ENCODE results near the gene HYAL1. TPM values are rescaled to one million over a fixed set of nuclear protein-coding genes. Genes with fewer than 3 reads are reported as not detected.

Gene HYAL1
- total RNA-seq, 2 experiments from 2014 or later, result 0.37 TPM; not detected in 1

DNA sequence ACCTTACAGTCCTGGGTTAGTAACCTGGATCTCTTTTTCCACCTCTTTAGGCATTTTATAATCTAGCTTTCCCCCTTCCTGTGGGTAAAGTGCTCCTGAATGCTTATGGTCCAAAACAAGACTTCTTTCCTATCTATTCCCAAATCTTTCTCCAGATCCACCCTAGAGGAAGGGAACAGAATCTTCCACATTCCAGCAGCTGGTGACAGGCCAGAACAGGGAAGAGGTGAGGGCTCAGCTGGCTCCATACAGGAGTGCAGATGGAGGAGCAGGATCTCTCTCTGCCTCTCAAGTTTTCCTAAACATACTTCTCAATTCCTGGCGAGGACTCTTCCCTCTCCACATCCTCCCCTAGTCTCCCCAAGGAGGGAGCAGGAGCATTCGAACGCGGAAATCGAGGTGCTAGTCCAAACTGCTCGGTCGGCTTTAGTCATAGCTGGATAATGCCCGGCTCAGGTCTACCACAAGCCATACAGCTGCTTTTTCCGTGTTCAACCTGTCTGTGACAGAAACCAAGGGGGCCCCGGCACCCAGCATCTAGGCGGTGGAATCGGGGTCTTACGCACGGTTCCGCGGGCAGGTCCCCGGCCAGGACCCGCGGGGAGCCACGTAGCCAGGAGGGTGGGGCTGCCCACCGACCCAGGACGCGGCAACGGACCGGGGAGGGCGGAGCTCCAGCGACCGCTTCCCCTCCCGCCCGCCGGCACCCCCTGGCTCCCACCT lies 33.2 kb upstream of the HYAL1 start:
- Mint-ChIP-seq H3K27ac (peak overlapping the region; percentile 94), H3K27me3 (no peaks in the 10 kb centered on the region), H3K4me1 (peaks cover 50% of the 10 kb centered on the region), H3K36me3 (ENCODE audit: low read depth) (peaks cover 63% of the 10 kb centered on the region), H3K9me3 (ENCODE audit: low read depth) (no peaks in the 10 kb centered on the region), H3K4me3 (peak overlapping the region; percentile 83)
- POLR2A ChIA-PET, result interaction anchor here (0.6 to 2.6 kb wide), 19 partner anchors 8 to 1373 kb away, joined by 3 to 20 read pairs (median 4); partner anchors contain the start of genes CISH, CYB561D2, HEMK1 and HYAL3
- DNase-seq (no peak), ATAC-seq (peak; percentile 25)
- intact Hi-C loops (cut with DNase I, micrococcal nuclease), result loop anchor here (1.0 to 10.0 kb wide), 16 partner anchors 8 to 1941 kb away; partner anchors contain the start of genes CYB561D2 (in 2 of the 2), HYAL3 (in 2 of the 2), NAA80 (in 2 of the 2) and NPRL2 (in 2 of the 2)
- CTCF ChIA-PET, result interaction anchor here (0.6 to 3.3 kb wide), 17 partner anchors 8 to 1330 kb away, joined by 3 to 27 read pairs (median 4); partner anchors contain the start of genes CYB561D2, HYAL2, HYAL3 and NAA80

- H3K27ac Mint-ChIP-seq, result peak overlapping the region; percentile 84
- ChIA-PET CTCF (interaction anchor here (0.6 to 1.5 kb wide), 8 partner anchors 10 to 1241 kb away, joined by 3 to 6 read pairs (median 3); partner anchors contain the start of genes CYB561D2, HYAL3, NAA80 and NPRL2), POLR2A (interaction anchor here (0.7 to 1.1 kb wide), 2 partner anchors 13 to 43 kb away, joined by 3 to 11 read pairs; no protein-coding TSS in a partner anchor)
- DNase-seq (no peak), ATAC-seq (no peak)
- H3K27me3 Mint-ChIP-seq, result no peaks in the 10 kb centered on the region
- intact Hi-C loops (cut with DNase I, micrococcal nuclease), result loop anchor here (5.0 to 10.0 kb wide), 3 partner anchors 278 to 1943 kb away; partner anchors contain the start of genes CISH (in 1 of the 2), TEX264 (in 1 of the 2) and WDR82 (in 1 of the 2)
- H3K36me3 Mint-ChIP-seq (ENCODE audit: low read depth), result peaks cover 73% of the 10 kb centered on the region
- peak overlapping the region; percentile 51 for H3K4me3 Mint-ChIP-seq
- H3K4me1 Mint-ChIP-seq, result peaks cover 38% of the 10 kb centered on the region
- H3K9me3 Mint-ChIP-seq (ENCODE audit: low read depth), result no peaks in the 10 kb centered on the region
Measured at GRCh38 chr3:50334339-50335075, 31.1 kb upstream of the HYAL1 start.

GRCh38 chr3:50333744-50334328 lies 30.5 kb upstream of the HYAL1 start:
- no peak for ATAC-seq
- DNase-seq, result no peak
- Mint-ChIP-seq H3K27ac (peak overlapping the region; percentile 84), H3K36me3 (ENCODE audit: low read depth) (peaks cover 72% of the 10 kb centered on the region), H3K27me3 (no peaks in the 10 kb centered on the region), H3K4me1 (peaks cover 35% of the 10 kb centered on the region), H3K9me3 (ENCODE audit: low read depth) (no peaks in the 10 kb centered on the region), H3K4me3 (peak overlapping the region; percentile 51)
- intact Hi-C loops (cut with DNase I, micrococcal nuclease), result loop anchor here in 1 of 2 experiments (10.0 kb wide), 1 partner anchor 1341 kb away; the partner anchor contains the start of gene TEX264
- ChIA-PET POLR2A (interaction anchor here (0.6 to 1.1 kb wide), 2 partner anchors 14 to 1091 kb away, joined by 3 read pairs; no protein-coding TSS in a partner anchor), CTCF (interaction anchor here (0.7 to 1.5 kb wide), 6 partner anchors 9 to 92 kb away, joined by 3 to 6 read pairs (median 4); partner anchors contain the start of genes CYB561D2 and NPRL2)

DNA sequence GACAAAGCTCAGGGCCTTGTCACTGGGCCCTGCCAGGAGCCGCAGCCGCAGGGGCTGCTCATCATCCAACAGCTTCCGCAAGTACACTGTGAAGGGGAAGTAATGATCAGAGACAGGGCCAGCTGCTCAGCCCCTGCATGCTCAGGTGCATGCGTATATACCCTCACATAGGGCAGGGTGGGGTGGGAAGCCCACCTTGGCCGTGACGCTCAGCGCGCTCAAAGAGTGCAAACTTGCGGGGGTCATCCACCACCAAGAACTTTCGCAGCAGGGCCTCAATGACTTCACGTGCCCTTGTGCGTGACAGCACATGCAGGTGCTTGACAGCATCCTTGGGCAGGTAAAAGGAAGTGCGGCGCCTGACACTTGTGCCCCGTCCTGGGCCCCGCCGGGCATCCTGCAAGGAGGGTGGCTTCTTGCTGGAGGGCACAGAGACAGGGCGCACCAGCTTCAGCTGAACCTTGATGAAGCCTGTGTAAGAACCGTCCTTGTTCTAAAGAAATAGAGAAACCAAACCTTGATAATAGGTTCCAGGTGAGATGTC lies 28.1 kb upstream of the HYAL1 start:
- Mint-ChIP-seq H3K9me3 (ENCODE audit: low read depth) (no peaks in the 10 kb centered on the region), H3K4me1 (peaks cover 43% of the 10 kb centered on the region), H3K4me3 (no peak overlapping the region), H3K27me3 (no peaks in the 10 kb centered on the region), H3K36me3 (ENCODE audit: low read depth) (peaks cover 63% of the 10 kb centered on the region), H3K27ac (no peak overlapping the region)
- ChIA-PET POLR2A (no interaction called here), CTCF (interaction anchor here (1.7 kb wide), 1 partner anchor 9 kb away, joined by 6 read pairs; the partner anchor contains the start of gene HYAL2)
- intact Hi-C loops (cut with DNase I, micrococcal nuclease), result loop anchor here in 1 of 2 experiments (10.0 kb wide), 1 partner anchor 1343 kb away; the partner anchor contains the start of gene TEX264
- no peak for DNase-seq
- ATAC-seq, result no peak

GRCh38 chr3:50330330-50330729 lies 27.0 kb upstream of the HYAL1 start:
- Mint-ChIP-seq H3K36me3 (ENCODE audit: low read depth) (peaks cover 52% of the 10 kb centered on the region), H3K27me3 (no peaks in the 10 kb centered on the region)
- CTCF ChIA-PET, result no interaction called here

DNA sequence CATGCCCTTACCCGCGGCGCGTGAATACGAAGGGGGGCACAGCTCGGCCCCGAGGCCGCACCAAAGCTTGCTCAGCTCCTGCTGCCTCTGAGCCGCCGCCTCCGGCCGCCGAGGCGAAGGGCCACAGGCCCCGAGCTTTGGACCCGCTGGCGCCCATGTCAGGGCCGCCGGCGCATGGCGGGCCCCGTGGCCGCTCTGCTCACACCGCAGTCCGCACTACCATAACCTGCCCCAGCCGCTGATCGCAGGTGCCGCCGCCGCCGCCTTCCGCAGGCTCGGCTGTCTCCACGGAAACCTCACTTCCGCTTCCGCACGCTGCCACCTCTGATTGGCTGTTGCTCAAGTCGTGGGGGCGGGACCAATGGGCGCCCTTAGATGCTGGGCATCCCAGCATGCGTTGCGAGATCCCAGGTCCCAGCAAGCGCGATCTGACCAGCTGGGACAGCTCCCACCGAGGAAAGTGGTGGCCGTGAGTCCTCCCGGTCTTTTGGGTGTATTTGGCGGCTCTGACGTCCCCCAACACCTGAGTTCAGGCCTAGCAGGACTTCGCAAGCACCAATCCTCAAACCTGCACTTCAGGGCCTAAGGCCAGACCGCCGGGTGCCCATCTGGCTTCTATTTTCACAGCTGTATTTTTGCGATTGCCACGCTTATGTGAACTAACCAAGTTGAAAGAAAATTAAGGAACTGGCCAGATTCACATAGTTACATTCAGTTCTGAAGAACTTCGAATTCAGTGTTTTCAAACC lies 24.7 kb upstream of the HYAL1 start, which contains the start of gene TUSC2:
Gene TUSC2 (minus strand): TSS at position 281 of the 749 bp plus-strand sequence. CDS start 124 bp downstream, at position 157.
- DNase-seq (peak; percentile 98), ATAC-seq (peak; percentile 95)
- H3K36me3 Mint-ChIP-seq (ENCODE audit: low read depth), result peaks cover 33% of the 10 kb centered on the region
- ChIA-PET POLR2A (interaction anchor here (1.6 kb wide), 2 partner anchors 9 to 12 kb away, joined by 3 to 18 read pairs; partner anchors contain the start of gene RASSF1), CTCF (interaction anchor here (0.6 to 3.6 kb wide), 17 partner anchors 9 to 617 kb away, joined by 3 to 18 read pairs (median 4); partner anchors contain the start of genes HYAL3, IFRD2, NAA80 and RASSF1)
- H3K9me3 Mint-ChIP-seq (ENCODE audit: low read depth), result no peaks in the 10 kb centered on the region
- peak within 1 kb of the TSS; percentile 76 for H3K27ac Mint-ChIP-seq
- peak within 1 kb of the TSS; percentile 83 for H3K4me3 Mint-ChIP-seq
- no peaks in the 10 kb centered on the region for H3K27me3 Mint-ChIP-seq
- intact Hi-C loops (cut with DNase I, micrococcal nuclease), result loop anchor here (1.0 to 10.0 kb wide), 4 partner anchors 9 to 91 kb away; partner anchors contain the start of genes GNAI2 (in 1 of the 2), IFRD2 (in 1 of the 2) and LSMEM2 (in 1 of the 2)
- H3K4me1 Mint-ChIP-seq, result peaks cover 20% of the 10 kb centered on the region

More at GRCh38 chr3:50330330-50330729, 27.0 kb upstream of the HYAL1 start:
- peaks cover 37% of the 10 kb centered on the region for H3K4me1 Mint-ChIP-seq
- POLR2A ChIA-PET, result no interaction called here
- DNase-seq (no peak), ATAC-seq (no peak)
- H3K9me3 Mint-ChIP-seq (ENCODE audit: low read depth), result no peaks in the 10 kb centered on the region
- intact Hi-C loops (cut with DNase I, micrococcal nuclease), result loop anchor here in 1 of 2 experiments (10.0 kb wide), 1 partner anchor 1344 kb away; the partner anchor contains the start of gene TEX264
- no peak overlapping the region for H3K27ac Mint-ChIP-seq
- H3K4me3 Mint-ChIP-seq, result no peak overlapping the region

- H3K9me3 Mint-ChIP-seq (ENCODE audit: low read depth), result no peaks in the 10 kb centered on the region
- ChIA-PET POLR2A (interaction anchor here (1.6 kb wide), 1 partner anchor 10 kb away, joined by 18 read pairs; no protein-coding TSS in a partner anchor), CTCF (interaction anchor here (1.1 to 3.6 kb wide), 7 partner anchors 8 to 92 kb away, joined by 4 to 18 read pairs (median 4); partner anchors contain the start of genes HYAL3, NAA80 and ZMYND10)
- DNase-seq (no peak), ATAC-seq (no peak)
- peaks cover 22% of the 10 kb centered on the region for H3K4me1 Mint-ChIP-seq
- peaks cover 28% of the 10 kb centered on the region for H3K36me3 Mint-ChIP-seq (ENCODE audit: low read depth)
- peak overlapping the region; percentile 19 for H3K27ac Mint-ChIP-seq
- intact Hi-C loops (cut with DNase I, micrococcal nuclease), result loop anchor here in 1 of 2 experiments (5.0 to 10.0 kb wide), 2 partner anchors 52 to 90 kb away; partner anchors contain the start of genes GNAI2 and LSMEM2
- peak overlapping the region; percentile 83 for H3K4me3 Mint-ChIP-seq
- H3K27me3 Mint-ChIP-seq, result no peaks in the 10 kb centered on the region
Measured at GRCh38 chr3:50327129-50327528, 23.8 kb upstream of the HYAL1 start.

DNA sequence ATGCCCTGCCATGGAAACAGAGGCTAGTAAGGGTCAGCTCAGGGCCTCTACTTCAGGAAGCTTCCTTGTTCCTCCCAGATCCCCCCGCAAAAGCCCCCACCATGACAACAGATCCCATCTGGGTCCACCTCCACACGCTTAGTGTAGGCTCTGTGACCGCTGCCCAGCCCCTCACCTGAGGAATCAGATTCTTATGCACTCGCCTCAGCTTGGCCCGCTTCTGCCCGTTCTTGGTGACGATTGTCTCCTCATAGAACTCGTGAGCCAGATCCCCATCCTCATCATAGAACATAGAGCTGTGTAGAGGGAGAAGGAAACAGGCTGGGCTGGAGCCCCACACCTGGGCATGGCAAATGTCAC lies 22.8 kb upstream of the HYAL1 start:
- Mint-ChIP-seq H3K4me1 (peaks cover 22% of the 10 kb centered on the region), H3K36me3 (ENCODE audit: low read depth) (peaks cover 20% of the 10 kb centered on the region), H3K9me3 (ENCODE audit: low read depth) (no peaks in the 10 kb centered on the region), H3K4me3 (no peak overlapping the region), H3K27ac (no peak overlapping the region), H3K27me3 (no peaks in the 10 kb centered on the region)
- CTCF ChIA-PET, result interaction anchor here (0.6 to 3.6 kb wide), 4 partner anchors 10 to 1152 kb away, joined by 3 to 16 read pairs (median 4); partner anchors contain the start of genes HYAL3, NAA80 and ZMYND10
- POLR2A ChIA-PET, result no interaction called here
- intact Hi-C loops (cut with DNase I, micrococcal nuclease), result loop anchor here in 1 of 2 experiments (5.0 to 10.0 kb wide), 2 partner anchors 51 to 89 kb away; partner anchors contain the start of genes GNAI2 and LSMEM2
- DNase-seq (no peak), ATAC-seq (no peak)

- CTCF ChIA-PET, result interaction anchor here (0.6 to 3.6 kb wide), 7 partner anchors 11 to 90 kb away, joined by 4 to 27 read pairs (median 5); partner anchors contain the start of genes GNAI2, HYAL3, NAA80 and ZMYND10
- H3K9me3 Mint-ChIP-seq (ENCODE audit: low read depth), result no peaks in the 10 kb centered on the region
- no peak overlapping the region for H3K4me3 Mint-ChIP-seq
- no peak overlapping the region for H3K27ac Mint-ChIP-seq
- DNase-seq, result no peak
- H3K36me3 Mint-ChIP-seq (ENCODE audit: low read depth), result peaks cover 15% of the 10 kb centered on the region
- intact Hi-C loops (cut with DNase I, micrococcal nuclease), result loop anchor here in 1 of 2 experiments (5.0 to 10.0 kb wide), 2 partner anchors 51 to 88 kb away; partner anchors contain the start of genes GNAI2 and LSMEM2
- H3K4me1 Mint-ChIP-seq, result peaks cover 23% of the 10 kb centered on the region
- no peaks in the 10 kb centered on the region for H3K27me3 Mint-ChIP-seq
- POLR2A ChIA-PET, result no interaction called here
- ATAC-seq, result no peak
Measured at GRCh38 chr3:50325497-50326181, 22.3 kb upstream of the HYAL1 start.
